Measurements from ENCODE around the gene FBXO40. TPM values are rescaled to one million over a fixed set of nuclear protein-coding genes. Genes with fewer than 3 reads are reported as not detected.
A peak's percentile ranks its signal among the peaks of the same experiment; 100 is the strongest.

The FBXO40 gene
- total and polyA plus RNA-seq, 2 experiments from 2014 or later: 0.03 TPM; not detected in 1

DNA sequence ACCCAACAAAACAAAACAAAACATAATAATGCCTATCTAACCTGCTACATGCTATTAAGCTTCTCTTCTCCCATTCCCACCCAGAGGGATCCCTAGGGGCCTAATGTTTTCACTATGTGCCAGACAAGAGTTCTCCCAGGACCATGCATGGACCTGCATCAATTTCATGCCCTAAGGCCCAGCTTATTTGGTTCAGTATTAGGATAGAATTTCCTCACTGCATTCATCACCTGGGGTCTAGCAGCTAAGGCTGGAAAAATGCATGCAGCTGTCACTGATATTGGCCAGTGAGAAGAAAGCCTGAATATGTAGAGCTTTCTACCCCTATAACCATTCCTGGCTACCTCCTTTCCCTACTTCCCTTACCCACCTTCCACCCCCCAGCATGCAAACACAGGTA, 69.6 kb downstream of the FBXO40 start:
- H3K4me3 Mint-ChIP-seq: no peak overlapping the region
- Histone ChIP-seq H3K79me2 (replicated peaks; ENCODE audit: insufficient read depth) (no peaks in the 10 kb centered on the region), H3F3A (replicated peaks; ENCODE audit: low read depth) (no peaks in the 10 kb centered on the region), H4K20me1 (replicated peaks; ENCODE audit: insufficient read depth) (no peaks in the 10 kb centered on the region), H3K36me3 (ENCODE audit: insufficient read depth) (peaks cover 12% of the 10 kb centered on the region; the same call in 1 of the 2 replicates), H3K4me2 (no peak overlapping the region), H3K9me2 (ENCODE audit: insufficient read depth) (peaks cover 9% of the 10 kb centered on the region; the same call in 1 of the 2 replicates), H3K27me3 (ENCODE audit: insufficient read depth) (no peaks in the 10 kb centered on the region), H3K4me1 (ENCODE audit: insufficient read depth) (peaks cover 10% of the 10 kb centered on the region; the same call in 1 of the 2 replicates), H2AFZ (no peak overlapping the region), H3K27ac (ENCODE audit: low read depth) (no peak overlapping the region), H3K4me3 (no peak overlapping the region)
- H3K4me1 Mint-ChIP-seq: peaks cover 21% of the 10 kb centered on the region
- H3K27me3 Mint-ChIP-seq (ENCODE audit: insufficient read depth, low read depth, poor library complexity): peaks cover 5% of the 10 kb centered on the region
- ATAC-seq (no peak), DNase-seq (ENCODE audit: low spot score) (no peak)
- TF ChIP-seq, protein P1, sequence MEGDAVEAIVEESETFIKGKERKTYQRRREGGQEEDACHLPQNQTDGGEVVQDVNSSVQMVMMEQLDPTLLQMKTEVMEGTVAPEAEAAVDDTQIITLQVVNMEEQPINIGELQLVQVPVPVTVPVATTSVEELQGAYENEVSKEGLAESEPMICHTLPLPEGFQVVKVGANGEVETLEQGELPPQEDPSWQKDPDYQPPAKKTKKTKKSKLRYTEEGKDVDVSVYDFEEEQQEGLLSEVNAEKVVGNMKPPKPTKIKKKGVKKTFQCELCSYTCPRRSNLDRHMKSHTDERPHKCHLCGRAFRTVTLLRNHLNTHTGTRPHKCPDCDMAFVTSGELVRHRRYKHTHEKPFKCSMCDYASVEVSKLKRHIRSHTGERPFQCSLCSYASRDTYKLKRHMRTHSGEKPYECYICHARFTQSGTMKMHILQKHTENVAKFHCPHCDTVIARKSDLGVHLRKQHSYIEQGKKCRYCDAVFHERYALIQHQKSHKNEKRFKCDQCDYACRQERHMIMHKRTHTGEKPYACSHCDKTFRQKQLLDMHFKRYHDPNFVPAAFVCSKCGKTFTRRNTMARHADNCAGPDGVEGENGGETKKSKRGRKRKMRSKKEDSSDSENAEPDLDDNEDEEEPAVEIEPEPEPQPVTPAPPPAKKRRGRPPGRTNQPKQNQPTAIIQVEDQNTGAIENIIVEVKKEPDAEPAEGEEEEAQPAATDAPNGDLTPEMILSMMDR (conservative IDR thresholded peaks at IDR 0.05; ENCODE audit: low read depth in 2 of 2): no peak
- TF ChIP-seq POLR2AphosphoS5 (IDR thresholded peaks at IDR 0.05; ENCODE audit: low read depth): no peak
- no peak for TF ChIP-seq ETS1 (IDR thresholded peaks at IDR 0.05)
- no peak for TF ChIP-seq STAT1 (IDR thresholded peaks at IDR 0.05; ENCODE audit: unreplicated experiment)
- no peak for TF ChIP-seq EZH2 (IDR thresholded peaks at IDR 0.05; ENCODE audit: low read depth, unreplicated experiment)
- no peak overlapping the region; the same call in 1 of the 2 replicates for H3K27ac Mint-ChIP-seq
- H3K36me3 Mint-ChIP-seq (ENCODE audit: low read depth): peaks cover 29% of the 10 kb centered on the region
- no peaks in the 10 kb centered on the region for H3K9me3 Mint-ChIP-seq

- H3K4me1 Mint-ChIP-seq: peaks cover 21% of the 10 kb centered on the region
- H3K27ac Mint-ChIP-seq: no peak overlapping the region; the same call in 1 of the 2 replicates
- Histone ChIP-seq H3K36me3 (ENCODE audit: insufficient read depth) (peaks cover 18% of the 10 kb centered on the region), H3K27ac (ENCODE audit: low read depth) (no peak overlapping the region), H4K20me1 (replicated peaks; ENCODE audit: insufficient read depth) (no peaks in the 10 kb centered on the region), H3K4me2 (no peak overlapping the region), H3K4me3 (no peak overlapping the region), H3K79me2 (replicated peaks; ENCODE audit: insufficient read depth) (no peaks in the 10 kb centered on the region), H3K4me1 (ENCODE audit: insufficient read depth) (peaks cover 10% of the 10 kb centered on the region; the same call in 1 of the 2 replicates), H3F3A (replicated peaks; ENCODE audit: low read depth) (no peaks in the 10 kb centered on the region), H2AFZ (no peak overlapping the region), H3K27me3 (ENCODE audit: insufficient read depth) (no peaks in the 10 kb centered on the region), H3K9me2 (ENCODE audit: insufficient read depth) (peaks cover 9% of the 10 kb centered on the region; the same call in 1 of the 2 replicates)
- H3K9me3 Mint-ChIP-seq: no peaks in the 10 kb centered on the region
- peaks cover 5% of the 10 kb centered on the region for H3K27me3 Mint-ChIP-seq (ENCODE audit: insufficient read depth, low read depth, poor library complexity)
- H3K4me3 Mint-ChIP-seq: no peak overlapping the region
- ATAC-seq (no peak), DNase-seq (ENCODE audit: low spot score) (peak; percentile 16)
- no peak for TF ChIP-seq EZH2phosphoT487 (IDR thresholded peaks at IDR 0.05; ENCODE audit: unreplicated experiment)
- TF ChIP-seq NANOG (IDR thresholded peaks at IDR 0.05; ENCODE audit: borderline replicate concordance): no peak
- H3K36me3 Mint-ChIP-seq (ENCODE audit: low read depth): peaks cover 34% of the 10 kb centered on the region
Observed at GRCh38 chr3:121663171-121663847, 70.1 kb downstream of the FBXO40 start.

Data from GM23338 (cell line).